ENCODE data around the gene CCDC178.

GRCh38 chr18:33152376-33152775, 288.1 kb downstream of the CCDC178 start:
- TF ChIP-seq CTCF (IDR thresholded peaks at IDR 0.05; ENCODE audit: insufficient read depth, low read length, poor library complexity, severe bottlenecking), result no peak
- no peak for TF ChIP-seq EZH2phosphoT487 (conservative IDR thresholded peaks at IDR 0.05; ENCODE audit: low read length)

All from SU-DHL-6 (cell line).